HUES6 (cell line): ENCODE results near the gene MOB4.
"Not testable (repeated sequence)": the region's sequence is repeated elsewhere in the genome, so short reads cannot be mapped to it uniquely, and the experiment has no call there.

Experiments used
- H3K27ac ChIP-seq: 2 replicates; pipeline ENCODE4 v1.7.0; 2013; ENCODE audit warnings: low read depth, mild to moderate bottlenecking, low read length, inconsistent platforms
- H3K27me3 ChIP-seq: 2 replicates; pipeline ENCODE4 v1.6.1; 2013; ENCODE audit warnings: low read length; ENCODE audit not compliant: control insufficient read depth, insufficient read depth
- H3K36me3 ChIP-seq: 2 replicates; pipeline ENCODE4 v1.6.1; 2013; ENCODE audit warnings: low read length; ENCODE audit not compliant: control insufficient read depth, insufficient read depth
- H3K4me1 ChIP-seq: 2 replicates; pipeline ENCODE4 v1.6.1; 2013; ENCODE audit warnings: low read length; ENCODE audit not compliant: control insufficient read depth, insufficient read depth
- H3K4me3 ChIP-seq: 2 replicates; pipeline ENCODE4 v1.5.1; 2013; ENCODE audit warnings: low read depth, low read length
- H3K9ac ChIP-seq: one replicate; pipeline ENCODE4 v1.6.1; 2013; ENCODE audit warnings: mild to moderate bottlenecking, low read length
- H3K9me3 ChIP-seq: 2 replicates; pipeline ENCODE4 v1.6.1; 2013; ENCODE audit warnings: low read depth, low read length; ENCODE audit not compliant: control insufficient read depth, insufficient read depth

Gene MOB4

GRCh38 chr2:197587255-197587654 lies 71.4 kb downstream of the MOB4 start:
- Histone ChIP-seq H3K4me1 (peaks cover 29% of the 10 kb centered on the region), H3K9me3 (peaks cover 26% of the 10 kb centered on the region), H3K9ac (peak overlapping the region; percentile 39), H3K27ac (peak overlapping the region; percentile 89)
- not testable (repeated sequence) for H3K27me3 ChIP-seq, H3K4me3 ChIP-seq, H3K36me3 ChIP-seq

- peaks cover 31% of the 10 kb centered on the region for H3K9me3 ChIP-seq
- no peak overlapping the region for H3K9ac ChIP-seq
- H3K4me3 ChIP-seq = no peak overlapping the region
- H3K36me3 ChIP-seq = peaks cover 3% of the 10 kb centered on the region; the same call in 1 of the 2 replicates
- H3K27me3 ChIP-seq = no peaks in the 10 kb centered on the region
- H3K27ac ChIP-seq = no peak overlapping the region
- peaks cover 18% of the 10 kb centered on the region for H3K4me1 ChIP-seq
These were observed 75.6 kb downstream of the MOB4 start for GRCh38 chr2:197591339-197592072.

- H3K9ac ChIP-seq = no peak overlapping the region
- no peaks in the 10 kb centered on the region; the same call in 1 of the 2 replicates for H3K36me3 ChIP-seq
- H3K27me3 ChIP-seq = no peaks in the 10 kb centered on the region
These were observed 80.9 kb downstream of the MOB4 start for GRCh38 chr2:197596766-197597165.

GRCh38 chr2:197597166-197597565 lies 81.3 kb downstream of the MOB4 start:
- H3K27me3 ChIP-seq = no peaks in the 10 kb centered on the region
- H3K9ac ChIP-seq = no peak overlapping the region
- H3K9me3 ChIP-seq = peaks cover 11% of the 10 kb centered on the region
- no peak overlapping the region for H3K27ac ChIP-seq
- H3K4me1 ChIP-seq = peaks cover 5% of the 10 kb centered on the region; the same call in 1 of the 2 replicates
- no peaks in the 10 kb centered on the region; the same call in 1 of the 2 replicates for H3K36me3 ChIP-seq
- H3K4me3 ChIP-seq = no peak overlapping the region

More at GRCh38 chr2:197596766-197597165, 80.9 kb downstream of the MOB4 start:
- Histone ChIP-seq H3K27ac (no peak overlapping the region; the same call in 1 of the 2 replicates), H3K9me3 (peaks cover 11% of the 10 kb centered on the region), H3K4me1 (peaks cover 5% of the 10 kb centered on the region; the same call in 1 of the 2 replicates), H3K4me3 (no peak overlapping the region)

GRCh38 chr2:197598450-197598849 lies 82.6 kb downstream of the MOB4 start:
- H3K9ac ChIP-seq = no peak overlapping the region
- H3K4me3 ChIP-seq = no peak overlapping the region
- peaks cover 5% of the 10 kb centered on the region; the same call in 1 of the 2 replicates for H3K4me1 ChIP-seq
- no peak overlapping the region for H3K27ac ChIP-seq
- no peaks in the 10 kb centered on the region; the same call in 1 of the 2 replicates for H3K36me3 ChIP-seq
- peaks cover 11% of the 10 kb centered on the region; the same call in 1 of the 2 replicates for H3K9me3 ChIP-seq
- no peaks in the 10 kb centered on the region for H3K27me3 ChIP-seq

- Histone ChIP-seq H3K9ac (no peak overlapping the region), H3K36me3 (no peaks in the 10 kb centered on the region; the same call in 1 of the 2 replicates), H3K9me3 (peaks cover 9% of the 10 kb centered on the region; the same call in 1 of the 2 replicates), H3K4me3 (no peak overlapping the region), H3K27me3 (no peaks in the 10 kb centered on the region), H3K27ac (no peak overlapping the region), H3K4me1 (peaks cover 5% of the 10 kb centered on the region; the same call in 1 of the 2 replicates)
These were observed 83.6 kb downstream of the MOB4 start for GRCh38 chr2:197599285-197599965.

- Histone ChIP-seq H3K4me1 (peaks cover 5% of the 10 kb centered on the region; the same call in 1 of the 2 replicates), H3K9me3 (peaks cover 6% of the 10 kb centered on the region; the same call in 1 of the 2 replicates), H3K36me3 (no peaks in the 10 kb centered on the region; the same call in 1 of the 2 replicates), H3K27ac (no peak overlapping the region), H3K27me3 (no peaks in the 10 kb centered on the region), H3K9ac (no peak overlapping the region), H3K4me3 (no peak overlapping the region)
These were observed 84.4 kb downstream of the MOB4 start for GRCh38 chr2:197600306-197600705.

GRCh38 chr2:197601726-197602125 lies 85.9 kb downstream of the MOB4 start:
- no peaks in the 10 kb centered on the region for H3K9me3 ChIP-seq
- no peak overlapping the region for H3K4me3 ChIP-seq
- H3K4me1 ChIP-seq = peaks cover 3% of the 10 kb centered on the region; the same call in 1 of the 2 replicates
- H3K9ac ChIP-seq = no peak overlapping the region
- H3K27ac ChIP-seq = no peak overlapping the region
- H3K27me3 ChIP-seq = no peaks in the 10 kb centered on the region
- no peaks in the 10 kb centered on the region for H3K36me3 ChIP-seq
